Measurements from ENCODE around the gene HSD3B7. TPM values are rescaled to one million over a fixed set of nuclear protein-coding genes. Genes with fewer than 3 reads are reported as not detected.

HSD3B7 gene
- total and polyA plus RNA-seq, 10 of the 15 experiments (the other 5 are each of a cell fraction or from before 2014, with no cell fraction given), result 0.18 to 1.8 (median 0.48) TPM; not detected in 1

- no peak for TF ChIP-seq SMAD1 (IDR thresholded peaks at IDR 0.05; ENCODE audit: low read depth, partially characterized antibody)
- TF ChIP-seq PAX5 (IDR thresholded peaks at IDR 0.05; ENCODE audit: borderline replicate concordance, low read depth, low read length), result no peak
- TF ChIP-seq SIN3A (IDR thresholded peaks at IDR 0.05; ENCODE audit: low read depth, low read length), result no peak
- TF ChIP-seq, protein P1, sequence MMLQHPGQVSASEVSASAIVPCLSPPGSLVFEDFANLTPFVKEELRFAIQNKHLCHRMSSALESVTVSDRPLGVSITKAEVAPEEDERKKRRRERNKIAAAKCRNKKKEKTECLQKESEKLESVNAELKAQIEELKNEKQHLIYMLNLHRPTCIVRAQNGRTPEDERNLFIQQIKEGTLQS (IDR thresholded peaks at IDR 0.05; ENCODE audit: borderline replicate concordance, extremely low read depth, low read depth, low read length), result no peak
- TF ChIP-seq E2F4 (IDR thresholded peaks at IDR 0.05; ENCODE audit: low read depth, low read length), result no peak
- no peak for TF ChIP-seq FOS (IDR thresholded peaks at IDR 0.05; ENCODE audit: borderline replicate concordance, extremely low read depth, insufficient read length)
- TF ChIP-seq JUNB (IDR thresholded peaks at IDR 0.05), result no peak
- no peak for TF ChIP-seq CHD1 (IDR thresholded peaks at IDR 0.05; ENCODE audit: low read depth, low read length)
These were observed 24.1 kb downstream of the HSD3B7 start (continued) for GRCh38 chr16:31009120-31009519.

DNA sequence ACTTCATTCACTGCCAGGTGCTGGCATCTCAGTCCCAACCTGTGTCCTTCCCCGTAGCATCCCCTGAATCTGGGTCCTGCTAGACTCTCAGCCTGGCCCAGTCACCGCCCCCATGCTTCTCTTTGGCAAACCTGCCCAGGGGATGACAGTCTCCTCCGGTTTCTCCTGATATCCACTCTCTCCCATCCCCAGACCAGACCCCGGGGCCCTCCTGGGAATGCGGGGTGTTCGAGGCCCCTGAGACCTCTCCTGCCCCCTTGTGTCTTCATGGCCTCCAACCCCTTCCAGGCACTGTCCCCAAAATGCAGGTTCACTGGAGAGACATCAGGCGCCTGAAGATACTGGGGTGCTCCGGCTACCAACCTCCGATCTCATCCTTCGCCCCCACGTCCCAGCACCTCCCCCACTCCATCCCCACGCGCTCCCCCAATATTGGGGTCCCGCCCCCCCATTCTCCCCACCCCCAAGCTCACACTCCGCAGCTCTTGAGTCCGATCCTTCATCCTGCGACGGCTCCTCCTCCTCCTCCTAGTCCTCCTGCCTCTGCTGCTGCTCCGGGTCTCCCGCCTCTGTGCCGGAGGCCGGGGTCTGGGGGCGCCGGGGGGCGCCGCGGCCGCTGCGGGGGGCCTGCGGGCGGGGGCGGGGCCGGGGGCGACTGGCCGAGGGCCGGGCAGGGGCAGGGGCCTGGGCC is 25.0 kb downstream of the HSD3B7 start:
- no peaks in the 10 kb centered on the region for H3K9me3 ChIP-seq (replicated peaks; ENCODE audit: control insufficient read depth, insufficient read depth, low read length)
- H3K27ac ChIP-seq (ENCODE audit: control insufficient read depth, insufficient read depth), result no peak overlapping the region
- H3K4me2 ChIP-seq (ENCODE audit: control insufficient read depth, insufficient read depth), result no peak overlapping the region
- H3K9ac ChIP-seq (ENCODE audit: control insufficient read depth, insufficient read depth, low read length), result no peak overlapping the region
- no peak for TF ChIP-seq FOXM1 (IDR thresholded peaks at IDR 0.05; ENCODE audit: low read depth, low read length)
- intact Hi-C loops (cut with micrococcal nuclease; ENCODE audit: unreplicated experiment) (no loop called here), in situ Hi-C loops (cut with MboI) (no loop called here)
- RAD21 ChIA-PET (ENCODE audit: unreplicated experiment), result no interaction called here
- no peaks in the 10 kb centered on the region for H3K4me1 ChIP-seq (ENCODE audit: control insufficient read depth, insufficient read depth, low read length)
- 12% methylated on average over 22 of the region's 36 CpGs for WGBS (ENCODE audit: insufficient coverage, insufficient replicate concordance, low lambda C conversion rate, missing lambda C conversion rate)
- H3K79me2 ChIP-seq (ENCODE audit: control insufficient read depth, insufficient read depth, low read length), result no peaks in the 10 kb centered on the region
- no TSS peak for BruUV-seq (replicated peaks)
- H3K36me3 ChIP-seq (ENCODE audit: control insufficient read depth in 2 of 2, insufficient read depth in 2 of 2, low read length in 1 of 2), result no peaks in the 10 kb centered on the region
- FAIRE-seq, result no peak
- H2AFZ ChIP-seq (ENCODE audit: control insufficient read depth, low read depth, low read length), result no peak overlapping the region
- CTCF ChIA-PET, result interaction anchor here (2.0 kb wide), 1 partner anchor 83 kb away, joined by 5 read pairs; no protein-coding TSS in a partner anchor
- H3K4me3 ChIP-seq, result no peak overlapping the region
- POLR2A ChIA-PET, result interaction anchor here (1.1 kb wide), 1 partner anchor 13 kb away, joined by 4 read pairs; no protein-coding TSS in a partner anchor
- H4K20me1 ChIP-seq (ENCODE audit: control insufficient read depth, insufficient read depth), result no peaks in the 10 kb centered on the region
- SMC1A ChIA-PET (ENCODE audit: uncharacterized antibody, unreplicated experiment), result no interaction called here
- H3K27me3 ChIP-seq (replicated peaks in 1 of 2; ENCODE audit: control insufficient read depth in 2 of 2, insufficient read depth in 2 of 2, low read length in 1 of 2), result peaks cover 3 to 10% of the 10 kb centered on the region in 2 experiments
- ATAC-seq, result peak; percentile 15; the same call in 1 of the 3 replicates
- no peak for DNase-seq (ENCODE audit: low read depth, low spot score)
